B cell (primary cell): ENCODE measurements around the gene KLK4. TPM values are rescaled to one million over a fixed set of nuclear protein-coding genes. Genes with fewer than 3 reads are reported as not detected.

Source experiments
- ATAC-seq: fragments of 200-7000 bp; cut with Tn5 transposase; one replicate; pipeline ENCODE4 v1.10.0; 2021; ENCODE audit warnings: low read depth, mild to moderate bottlenecking, moderate number of reproducible peaks, moderate library complexity
- CTCF ChIA-PET: fragments of 350-600 bp; sonication (Branson Sonifier 250); formaldehyde crosslinking; loops from one replicate; lab custom pipeline; 2021; ENCODE audit warnings: antibody characterized with exemption, inconsistent platforms; lab: Charles Lee
- POLR2A ChIA-PET: fragments of 350-600 bp; sonication (Branson Sonifier 250); formaldehyde crosslinking; loops from one replicate; lab custom pipeline; 2021; ENCODE audit warnings: antibody characterized with exemption; lab: Charles Lee
- DNase-seq: peaks from one replicate; pipeline ENCODE4 v3.0.0; 2013
- H2AFZ ChIP-seq: 2 replicates; pipeline ENCODE4 v1.6.1; 2012; ENCODE audit warnings: mild to moderate bottlenecking, low read depth, low read length; ENCODE audit not compliant: insufficient read depth, poor library complexity, severe bottlenecking
- H3K27ac ChIP-seq, 2 donors: 1 replicate in 1 of 2; 2 replicates in 1 of 2; pipeline ENCODE4 v1.5.1; 2012 to 2013; ENCODE audit warnings: low read length in 2 of 2, mild to moderate bottlenecking in 2 of 2, moderate library complexity in 1 of 2
- H3K27me3 ChIP-seq, 4 experiments: fragments of 200-600 bp in 1 of 4; sonication (generic) in 1 of 4; replicated peaks in 1 of 4; 1 replicate in 2 of 4; 2 replicates in 2 of 4; pipeline versions ENCODE4 v1.6.1 to v1.7.0; 2013 to 2016; ENCODE audit warnings: low read length in 3 of 4, mild to moderate bottlenecking in 2 of 4, mixed read lengths in 1 of 4, moderate library complexity in 1 of 4; ENCODE audit not compliant: insufficient read depth in 4 of 4, control insufficient read depth in 3 of 4; ENCODE audit errors: control extremely low read depth in 1 of 4
- H3K36me3 ChIP-seq, 2 experiments: replicated peaks in 1 of 2; 1 replicate in 1 of 2; 2 replicates in 1 of 2; pipeline versions ENCODE4 v1.6.1 to v1.7.1; 2013; ENCODE audit warnings: low read length in 1 of 2; ENCODE audit not compliant: insufficient read depth in 2 of 2, control insufficient read depth in 1 of 2; ENCODE audit errors: control extremely low read depth in 1 of 2, extremely low read depth in 1 of 2
- H3K4me1 ChIP-seq, 2 donors: fragments of 200-600 bp in 1 of 2; sonication (generic) in 1 of 2; 1 replicate in 1 of 2; 2 replicates in 1 of 2; pipeline versions ENCODE4 v1.5.1 to v1.6.1; 2013 to 2017; ENCODE audit warnings: low read length in 2 of 2; ENCODE audit not compliant: control insufficient read depth in 2 of 2, insufficient read depth in 2 of 2
- H3K4me2 ChIP-seq: replicated peaks from 2 replicates; pipeline ENCODE3; 2012; ENCODE audit warnings: mild to moderate bottlenecking, low read depth, low read length; ENCODE audit not compliant: poor library complexity, severe bottlenecking
- H3K4me3 ChIP-seq, 5 experiments: fragments of 200-600 bp in 1 of 5; sonication (generic) in 1 of 5; 1 replicate in 3 of 5; 2 replicates in 2 of 5; pipeline versions ENCODE4 v1.5.1 to v1.7.0; 2011 to 2016; ENCODE audit warnings: low read length in 4 of 5, mild to moderate bottlenecking in 4 of 5, low read depth in 2 of 5, control low read depth in 1 of 5, moderate library complexity in 1 of 5; ENCODE audit not compliant: insufficient read depth in 1 of 5; ENCODE audit errors: control extremely low read depth in 1 of 5, extremely low read depth in 1 of 5
- H3K79me2 ChIP-seq: fragments of 200-600 bp; sonication (generic); one replicate; pipeline ENCODE4 v1.6.0; 2016; ENCODE audit warnings: low read length; ENCODE audit not compliant: control insufficient read depth, insufficient read depth
- H3K9ac ChIP-seq: fragments of 200-600 bp; sonication (generic); 2 replicates; pipeline ENCODE4 v1.6.1; 2017; ENCODE audit warnings: mild to moderate bottlenecking, low read length, moderate library complexity
- H3K9me3 ChIP-seq, 3 donors: one replicate each; pipeline versions ENCODE4 v1.6.1 to v1.7.1; 2013; ENCODE audit warnings: low read length in 2 of 3; ENCODE audit not compliant: control insufficient read depth in 2 of 3, insufficient read depth in 1 of 3; ENCODE audit errors: control extremely low read depth in 1 of 3
- H4K20me1 ChIP-seq: 2 replicates; pipeline ENCODE4 v1.6.0; 2012; ENCODE audit warnings: mild to moderate bottlenecking, low read length; ENCODE audit not compliant: insufficient read depth, control insufficient read depth, poor library complexity, severe bottlenecking
- H3K27ac Mint-ChIP-seq: one replicate; pipeline ENCODE4 v1.8.0; 2021; ENCODE audit warnings: mixed read lengths
- H3K27me3 Mint-ChIP-seq: one replicate; pipeline ENCODE4 v1.8.0; 2021; ENCODE audit warnings: mixed read lengths
- H3K4me1 Mint-ChIP-seq: one replicate; pipeline ENCODE4 v1.8.0; 2021; ENCODE audit warnings: mixed read lengths
- H3K4me3 Mint-ChIP-seq: one replicate; pipeline ENCODE4 v1.8.0; 2021; ENCODE audit warnings: mixed read lengths
- H3K9me3 Mint-ChIP-seq: one replicate; pipeline ENCODE4 v1.8.0; 2022; ENCODE audit warnings: mixed read lengths; ENCODE audit not compliant: insufficient read depth
- CTCF ChIP-seq: fragments of 200-600 bp; IDR thresholded peaks from one replicate; pipeline ENCODE4 v1.8.0; 2022; ENCODE audit warnings: antibody characterized with exemption, mild to moderate bottlenecking
- EZH2 ChIP-seq: IDR thresholded peaks from 2 replicates; pipeline ENCODE4 v1.6.1; 2012; ENCODE audit warnings: borderline replicate concordance, low read depth, mild to moderate bottlenecking, moderate library complexity, low read length; ENCODE audit not compliant: insufficient read depth, poor library complexity, severe bottlenecking
- WGBS: methylation state at CpG from one replicate; pipeline ENCODE4 v1.1.5; 2013; ENCODE audit warnings: missing lambda C conversion rate; ENCODE audit not compliant: insufficient coverage; 5-methylcytosine and 5-hydroxymethylcytosine counted together
- intact Hi-C: fragments of 100-400 bp; cut with micrococcal nuclease; formaldehyde crosslinking; loops from one replicate; pipeline ENCODE4 v1.10.0; 2022
- polyA plus RNA-seq: library from polyadenylated mRNA; depleted of rRNA; stranded (reverse); fragments of >200 nt; gene quantifications from 2 replicates; pipeline ENCODE4 v1.2.3, GENCODE V29; 2012
- total RNA-seq, 2 donors: library from RNA; stranded (reverse); fragments of 120-200 nt in 1 of 2; gene quantifications; 1 replicate in 1 of 2; 2 replicates in 1 of 2; pipeline versions ENCODE4 v1.2.3 to v1.2.4, GENCODE V29; 2013 to 2022

The KLK4 gene
- total and polyA plus RNA-seq, 2 donors (not counting 1 experiment from before 2014, with no cell fraction given), result 0.45 to 0.52 TPM

DNA sequence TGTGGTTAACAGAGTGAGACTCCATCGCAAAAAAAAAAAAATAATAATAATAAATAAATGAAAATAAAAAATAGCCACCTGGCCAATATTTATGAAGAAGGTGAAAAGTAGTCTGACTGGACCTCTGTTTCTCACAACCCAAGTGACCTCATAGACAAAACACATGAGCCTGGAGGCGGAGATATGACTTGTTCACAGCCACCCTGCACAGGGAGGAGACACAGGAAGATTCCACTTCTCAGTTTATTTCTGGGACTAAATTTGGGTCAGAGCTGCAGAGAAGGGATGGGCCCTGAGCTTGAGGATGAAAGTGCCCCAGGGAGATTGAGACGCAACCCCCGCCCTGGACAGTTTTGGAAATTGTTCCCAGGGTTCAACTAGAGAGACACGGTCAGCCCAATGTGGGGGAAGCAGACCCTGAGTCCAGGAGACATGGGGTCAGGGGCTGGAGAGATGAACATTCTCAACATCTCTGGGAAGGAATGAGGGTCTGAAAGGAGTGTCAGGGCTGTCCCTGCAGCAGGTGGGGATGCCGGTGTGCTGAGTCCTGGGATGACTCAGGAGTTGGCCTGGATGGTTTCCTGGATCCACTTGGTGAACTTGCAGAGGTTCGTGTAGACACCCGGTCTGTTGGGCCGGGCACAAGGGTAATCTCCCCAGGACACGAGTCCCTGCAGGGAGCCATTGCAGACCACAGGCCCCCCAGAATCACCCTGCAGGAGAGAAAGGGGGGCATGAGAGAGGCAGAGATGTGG lies 32.1 kb upstream of the KLK4 start:
- Histone ChIP-seq H3K9me3 (peaks cover 3 to 9% (median 6%) of the 10 kb centered on the region in 3 donors), H3K36me3 (no peaks in the 10 kb centered on the region), H3K79me2 (no peaks in the 10 kb centered on the region), H3K9ac (no peak overlapping the region), H4K20me1 (no peaks in the 10 kb centered on the region), H3K27ac (no peak overlapping the region), H3K4me1 (no peaks in the 10 kb centered on the region), H3K27me3 (no peaks in the 10 kb centered on the region), H3K4me3 (no peak overlapping the region), H3K4me2 (no peak overlapping the region), H2AFZ (no peak overlapping the region)
- TF ChIP-seq EZH2 (no peak), CTCF (no peak)
- ChIA-PET POLR2A (no interaction called here), CTCF (no interaction called here)
- intact Hi-C loops, result no loop called here
- Mint-ChIP-seq H3K9me3 (peaks cover 4% of the 10 kb centered on the region), H3K4me3 (no peak overlapping the region), H3K4me1 (no peaks in the 10 kb centered on the region), H3K27me3 (peaks cover 24% of the 10 kb centered on the region), H3K27ac (no peak overlapping the region)
- DNase-seq, result no peak
- 82% methylated on average over 8 of the region's 10 CpGs for WGBS
- ATAC-seq, result no peak

GRCh38 chr19:50939596-50939995 lies 28.4 kb upstream of the KLK4 start:
- Histone ChIP-seq H3K9ac (no peak overlapping the region), H2AFZ (no peak overlapping the region), H3K9me3 (peaks cover 3 to 9% (median 6%) of the 10 kb centered on the region in 3 donors), H3K4me3 (no peak overlapping the region), H4K20me1 (no peaks in the 10 kb centered on the region), H3K27me3 (no peaks in the 10 kb centered on the region), H3K79me2 (no peaks in the 10 kb centered on the region), H3K36me3 (no peaks in the 10 kb centered on the region), H3K27ac (no peak overlapping the region), H3K4me1 (no peaks in the 10 kb centered on the region), H3K4me2 (no peak overlapping the region)
- intact Hi-C loops, result no loop called here
- Mint-ChIP-seq H3K27ac (no peak overlapping the region), H3K9me3 (peaks cover 4% of the 10 kb centered on the region), H3K4me1 (no peaks in the 10 kb centered on the region), H3K4me3 (no peak overlapping the region), H3K27me3 (peaks cover 25% of the 10 kb centered on the region)
- DNase-seq, result no peak
- CTCF ChIA-PET, result interaction anchor here (0.6 to 1.4 kb wide), 2 partner anchors 9 to 18 kb away, joined by 3 to 4 read pairs; no protein-coding TSS in a partner anchor
- TF ChIP-seq EZH2 (no peak), CTCF (no peak)
- no peak for ATAC-seq
- no CpG with 5 or more reads among the region's 2 CpGs for WGBS
- POLR2A ChIA-PET, result no interaction called here
